ENCODE measurements around the gene SPAST.

- TF ChIP-seq CTCF (IDR thresholded peaks at IDR 0.05) (no peak), POLR2A (IDR thresholded peaks at IDR 0.05) (no peak)
These were observed 65.7 kb downstream of the SPAST start for GRCh38 chr2:32129086-32129485.
